Naive B cell (primary cell): Measurements from ENCODE around the gene MOBP. TPM values are rescaled to one million over a fixed set of nuclear protein-coding genes. Genes with fewer than 3 reads are reported as not detected.
"Not testable (repeated sequence)": the region's sequence is repeated elsewhere in the genome, so short reads cannot be mapped to it uniquely, and the experiment has no call there.

Experiments used
- ATAC-seq, 2 donors: fragments of 150-1000 bp; cut with Tn5 transposase; 2 replicates each; pipeline ENCODE4 v1.10.0; 2021; ENCODE audit warnings: low read depth in 2 of 2, mild to moderate bottlenecking in 2 of 2, moderate library complexity in 2 of 2
- DNase-seq: peaks from one replicate; pipeline ENCODE4 v3.0.0; 2022
- H3K27ac Mint-ChIP-seq, 6 donors: one replicate each; pipeline ENCODE4 v1.8.0; 2020 to 2022; ENCODE audit warnings: mild to moderate bottlenecking in 6 of 6, mixed read lengths in 6 of 6, moderate library complexity in 5 of 6, inconsistent platforms in 2 of 6
- H3K27me3 Mint-ChIP-seq, 3 donors: one replicate each; pipeline ENCODE4 v1.8.0; 2021 to 2022; ENCODE audit warnings: mixed read lengths in 3 of 3, mild to moderate bottlenecking in 1 of 3
- H3K36me3 Mint-ChIP-seq, 2 donors: one replicate each; pipeline ENCODE4 v1.8.0; 2020 to 2022; ENCODE audit warnings: mixed read lengths in 2 of 2, inconsistent platforms in 1 of 2, mild to moderate bottlenecking in 1 of 2
- H3K4me1 Mint-ChIP-seq, 3 donors: one replicate each; pipeline ENCODE4 v1.8.0; 2020 to 2022; ENCODE audit warnings: mixed read lengths in 3 of 3, inconsistent platforms in 1 of 3, mild to moderate bottlenecking in 1 of 3, moderate library complexity in 1 of 3
- H3K4me3 Mint-ChIP-seq, 8 donors: one replicate each; pipeline ENCODE4 v1.8.0; 2020 to 2022; ENCODE audit warnings: mild to moderate bottlenecking in 8 of 8, mixed read lengths in 8 of 8, moderate library complexity in 8 of 8, inconsistent platforms in 2 of 8
- H3K9me3 Mint-ChIP-seq, 7 donors: one replicate each; pipeline ENCODE4 v1.8.0; 2020 to 2022; ENCODE audit warnings: mixed read lengths in 7 of 7, mild to moderate bottlenecking in 5 of 7, inconsistent platforms in 2 of 7, moderate library complexity in 1 of 7
- polyA plus RNA-seq, 6 donors: library from polyadenylated mRNA; unstranded; fragments of 300-500 nt; fragmentation: Illumina TruSeq; gene quantifications; one replicate each; pipeline ENCODE4 v1.2.3, GENCODE V29; 2021; ENCODE audit warnings: low read depth in 6 of 6

MOBP gene
- polyA plus RNA-seq, 6 donors from 2014 or later: not detected

DNA sequence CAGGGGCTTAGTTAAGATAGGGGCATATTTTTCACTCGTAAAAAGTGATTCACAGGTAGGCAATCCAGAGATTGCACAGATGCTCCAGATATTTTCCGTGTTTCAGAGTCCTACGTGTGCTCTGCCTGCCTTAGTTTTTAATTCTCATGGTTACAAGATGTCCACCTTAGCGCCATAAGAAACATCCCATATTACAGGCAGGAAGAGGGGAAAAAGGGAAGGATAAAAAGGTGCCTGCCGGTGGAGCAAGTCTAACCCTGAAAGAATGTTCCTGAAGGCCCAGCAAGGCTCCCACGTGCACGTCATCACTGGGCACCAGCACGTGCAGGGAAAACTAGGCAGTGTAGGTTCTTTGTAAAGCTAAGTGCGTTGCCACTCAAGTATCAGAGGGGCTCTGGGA is 10.1 kb upstream of the MOBP start:
- no peak overlapping the region for H3K4me3 Mint-ChIP-seq
- no peaks in the 10 kb centered on the region for H3K36me3 Mint-ChIP-seq
- peaks cover 21 to 45% (median 41%) of the 10 kb centered on the region in 3 donors for H3K27me3 Mint-ChIP-seq
- ATAC-seq: no peak
- no peak for DNase-seq
- H3K4me1 Mint-ChIP-seq: no peaks in the 10 kb centered on the region
- no peak overlapping the region for H3K27ac Mint-ChIP-seq
- peaks cover 0 to 7% (median 0%) of the 10 kb centered on the region in 7 donors for H3K9me3 Mint-ChIP-seq

- H3K4me1 Mint-ChIP-seq, H3K36me3 Mint-ChIP-seq, H3K27ac Mint-ChIP-seq, ATAC-seq, H3K9me3 Mint-ChIP-seq, H3K4me3 Mint-ChIP-seq, DNase-seq: not testable (repeated sequence)
- H3K27me3 Mint-ChIP-seq: peaks cover 19 to 41% (median 30%) of the 10 kb centered on the region in 3 donors
Measured at GRCh38 chr3:39458579-39458978, 8.9 kb upstream of the MOBP start.

DNA sequence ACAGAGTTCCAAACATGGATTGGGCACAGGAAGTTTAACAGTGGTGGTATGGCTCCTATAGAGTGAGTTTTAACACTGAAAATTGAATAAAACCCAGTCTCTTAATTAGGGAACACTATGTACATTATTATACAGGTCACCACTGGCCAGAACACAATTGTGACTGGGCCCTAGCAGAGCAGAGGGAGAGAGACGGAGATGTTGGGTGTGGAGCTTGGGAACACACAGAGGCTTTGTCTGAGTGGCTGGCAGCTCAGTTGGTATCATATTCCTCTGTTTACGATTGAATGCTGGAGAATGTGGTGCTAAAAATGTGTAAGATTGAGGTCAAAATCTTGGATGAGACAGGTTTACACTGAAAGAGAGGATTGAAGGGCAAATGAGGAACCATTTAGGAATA is 6.8 kb upstream of the MOBP start:
- Mint-ChIP-seq H3K27me3 (peaks cover 14 to 29% (median 19%) of the 10 kb centered on the region in 3 donors), H3K4me3 (no peak overlapping the region), H3K36me3 (no peaks in the 10 kb centered on the region), H3K27ac (peak overlapping the region in 1 of 6 donors; percentile 13), H3K4me1 (no peaks in the 10 kb centered on the region), H3K9me3 (peaks cover 0 to 7% (median 0%) of the 10 kb centered on the region in 7 donors)
- DNase-seq (no peak), ATAC-seq (no peak)

- peaks cover 0 to 6% (median 0%) of the 10 kb centered on the region in 7 donors for H3K9me3 Mint-ChIP-seq
- no peaks in the 10 kb centered on the region for H3K4me1 Mint-ChIP-seq
- H3K27me3 Mint-ChIP-seq: peaks cover 18 to 33% (median 18%) of the 10 kb centered on the region in 3 donors
- no peaks in the 10 kb centered on the region for H3K36me3 Mint-ChIP-seq
- no peak for ATAC-seq
- no peak for DNase-seq
- no peak overlapping the region for H3K4me3 Mint-ChIP-seq
- no peak overlapping the region for H3K27ac Mint-ChIP-seq
Measured at GRCh38 chr3:39463269-39463668, 4.2 kb upstream of the MOBP start.

- H3K27ac Mint-ChIP-seq: peak overlapping the region in 1 of 6 donors; percentile 0
- peaks cover 18 to 36% (median 21%) of the 10 kb centered on the region in 3 donors for H3K27me3 Mint-ChIP-seq
- H3K9me3 Mint-ChIP-seq: no peaks in the 10 kb centered on the region
- no peaks in the 10 kb centered on the region for H3K36me3 Mint-ChIP-seq
- DNase-seq: no peak
- H3K4me3 Mint-ChIP-seq: no peak overlapping the region
- no peak for ATAC-seq
- no peaks in the 10 kb centered on the region for H3K4me1 Mint-ChIP-seq
Measured at GRCh38 chr3:39466988-39467387, 492 bp upstream of the MOBP start.

GRCh38 chr3:39468108-39468436 is 592 bp downstream of the MOBP start:
- Mint-ChIP-seq H3K4me1 (no peaks in the 10 kb centered on the region), H3K9me3 (no peaks in the 10 kb centered on the region), H3K27ac (peak overlapping the region in 1 of 6 donors; percentile 1)

GRCh38 chr3:39469258-39469657 is 1.8 kb downstream of the MOBP start:
- no peak for DNase-seq
- Mint-ChIP-seq H3K27ac (no peak overlapping the region), H3K9me3 (peaks cover 0 to 3% (median 0%) of the 10 kb centered on the region in 7 donors), H3K36me3 (no peaks in the 10 kb centered on the region), H3K4me1 (no peaks in the 10 kb centered on the region), H3K4me3 (no peak overlapping the region), H3K27me3 (peaks cover 16 to 44% (median 33%) of the 10 kb centered on the region in 3 donors)
- ATAC-seq: no peak

More at GRCh38 chr3:39468108-39468436, 592 bp downstream of the MOBP start:
- Mint-ChIP-seq H3K4me3 (no peak overlapping the region), H3K36me3 (no peaks in the 10 kb centered on the region), H3K27me3 (peaks cover 20 to 44% (median 24%) of the 10 kb centered on the region in 3 donors)
- ATAC-seq (no peak), DNase-seq (no peak)

GRCh38 chr3:39469945-39470344 is 2.5 kb downstream of the MOBP start:
- no peaks in the 10 kb centered on the region for H3K4me1 Mint-ChIP-seq
- H3K9me3 Mint-ChIP-seq: peaks cover 0 to 3% (median 0%) of the 10 kb centered on the region in 7 donors
- no peak for ATAC-seq
- H3K27ac Mint-ChIP-seq: no peak overlapping the region
- no peak overlapping the region for H3K4me3 Mint-ChIP-seq
- no peaks in the 10 kb centered on the region for H3K36me3 Mint-ChIP-seq
- no peak for DNase-seq
- H3K27me3 Mint-ChIP-seq: peaks cover 16 to 44% (median 33%) of the 10 kb centered on the region in 3 donors

DNA sequence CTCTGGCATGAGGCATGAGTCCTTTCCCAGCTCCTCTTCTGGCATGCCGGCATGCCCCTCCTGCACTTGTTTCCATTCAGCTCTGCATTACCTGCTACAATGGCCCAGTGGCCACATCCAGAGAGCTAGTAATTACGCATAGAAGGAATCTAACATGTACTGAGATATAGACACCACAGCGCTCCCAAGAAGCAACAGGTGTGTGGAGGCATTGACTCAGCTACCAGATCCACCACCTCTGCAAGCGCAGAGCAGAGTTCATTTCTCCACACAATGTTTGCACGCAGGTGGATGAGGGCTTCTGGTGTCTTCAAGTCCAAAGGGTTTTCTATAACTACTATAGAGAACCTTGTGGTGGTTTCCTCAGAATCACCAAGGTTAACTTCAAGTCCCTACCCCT is 4.2 kb downstream of the MOBP start:
- Mint-ChIP-seq H3K9me3 (peaks cover 0 to 13% (median 7%) of the 10 kb centered on the region in 7 donors), H3K4me3 (peak overlapping the region in 1 of 8 donors; percentile 22), H3K27me3 (peaks cover 16 to 36% (median 31%) of the 10 kb centered on the region in 3 donors), H3K4me1 (no peaks in the 10 kb centered on the region), H3K36me3 (no peaks in the 10 kb centered on the region), H3K27ac (no peak overlapping the region)
- no peak for DNase-seq
- no peak for ATAC-seq

- Mint-ChIP-seq H3K36me3 (no peaks in the 10 kb centered on the region), H3K4me1 (no peaks in the 10 kb centered on the region), H3K27ac (no peak overlapping the region), H3K4me3 (no peak overlapping the region), H3K27me3 (peaks cover 13 to 27% (median 23%) of the 10 kb centered on the region in 3 donors), H3K9me3 (peaks cover 0 to 18% (median 7%) of the 10 kb centered on the region in 7 donors)
- ATAC-seq (no peak), DNase-seq (no peak)
Measured at GRCh38 chr3:39473452-39474125, 6.1 kb downstream of the MOBP start.

DNA sequence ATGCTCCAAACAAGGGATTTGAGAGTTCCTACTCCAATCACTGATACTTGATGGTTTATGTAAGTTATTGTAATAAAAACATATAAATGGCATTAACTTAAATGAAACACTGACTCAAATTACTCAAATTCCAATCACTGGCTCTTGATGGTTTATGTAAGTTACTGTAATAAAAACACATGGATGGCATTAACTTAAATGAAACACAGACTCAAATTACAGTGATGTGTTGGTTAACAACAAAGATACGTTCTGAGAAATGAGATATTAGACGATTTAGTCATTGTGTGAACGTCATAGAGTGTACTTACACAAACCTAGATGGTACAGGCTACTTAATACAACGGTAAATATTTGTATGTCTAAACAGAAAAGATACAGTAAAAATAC is 6.6 kb downstream of the MOBP start:
- H3K4me3 Mint-ChIP-seq: no peak overlapping the region

GRCh38 chr3:39476783-39477182 is 9.3 kb downstream of the MOBP start:
- Mint-ChIP-seq H3K9me3 (peaks cover 0 to 18% (median 7%) of the 10 kb centered on the region in 7 donors), H3K27me3 (peaks cover 3 to 21% (median 17%) of the 10 kb centered on the region in 3 donors), H3K4me1 (no peaks in the 10 kb centered on the region), H3K27ac (no peak overlapping the region), H3K36me3 (no peaks in the 10 kb centered on the region), H3K4me3 (no peak overlapping the region)
- ATAC-seq (no peak), DNase-seq (no peak)

More for the DNA sequence above, 6.6 kb downstream of the MOBP start:
- peaks cover 0 to 18% (median 7%) of the 10 kb centered on the region in 7 donors for H3K9me3 Mint-ChIP-seq
- ATAC-seq (no peak), DNase-seq (no peak)
- no peak overlapping the region for H3K27ac Mint-ChIP-seq
- H3K4me1 Mint-ChIP-seq: no peaks in the 10 kb centered on the region
- no peaks in the 10 kb centered on the region for H3K36me3 Mint-ChIP-seq
- H3K27me3 Mint-ChIP-seq: peaks cover 13 to 27% (median 23%) of the 10 kb centered on the region in 3 donors

DNA sequence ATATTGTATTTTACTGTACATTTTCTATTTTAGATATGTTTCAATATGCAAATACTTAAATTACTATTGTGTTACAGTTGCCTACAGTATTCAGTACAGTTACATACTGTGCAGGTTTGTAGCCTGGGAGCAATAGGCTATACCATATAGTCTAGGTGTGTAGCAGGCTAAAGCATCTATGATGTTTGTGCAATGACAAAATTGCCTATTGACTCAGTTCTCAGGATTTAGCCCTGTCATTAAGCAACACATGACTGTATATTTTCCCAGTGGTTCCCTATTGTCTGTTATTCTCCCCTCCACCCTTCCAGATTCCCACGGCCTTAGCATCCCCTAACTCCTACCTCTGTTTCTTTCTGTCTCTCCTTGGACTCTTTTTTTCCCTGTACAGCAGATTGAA is 10.7 kb downstream of the MOBP start:
- H3K4me1 Mint-ChIP-seq: no peaks in the 10 kb centered on the region
- H3K27ac Mint-ChIP-seq: no peak overlapping the region
- H3K36me3 Mint-ChIP-seq: no peaks in the 10 kb centered on the region
- H3K4me3 Mint-ChIP-seq: no peak overlapping the region
- H3K9me3 Mint-ChIP-seq: peaks cover 0 to 18% (median 7%) of the 10 kb centered on the region in 7 donors
- peaks cover 0 to 7% (median 6%) of the 10 kb centered on the region in 3 donors for H3K27me3 Mint-ChIP-seq
- ATAC-seq (no peak), DNase-seq (no peak)

DNA sequence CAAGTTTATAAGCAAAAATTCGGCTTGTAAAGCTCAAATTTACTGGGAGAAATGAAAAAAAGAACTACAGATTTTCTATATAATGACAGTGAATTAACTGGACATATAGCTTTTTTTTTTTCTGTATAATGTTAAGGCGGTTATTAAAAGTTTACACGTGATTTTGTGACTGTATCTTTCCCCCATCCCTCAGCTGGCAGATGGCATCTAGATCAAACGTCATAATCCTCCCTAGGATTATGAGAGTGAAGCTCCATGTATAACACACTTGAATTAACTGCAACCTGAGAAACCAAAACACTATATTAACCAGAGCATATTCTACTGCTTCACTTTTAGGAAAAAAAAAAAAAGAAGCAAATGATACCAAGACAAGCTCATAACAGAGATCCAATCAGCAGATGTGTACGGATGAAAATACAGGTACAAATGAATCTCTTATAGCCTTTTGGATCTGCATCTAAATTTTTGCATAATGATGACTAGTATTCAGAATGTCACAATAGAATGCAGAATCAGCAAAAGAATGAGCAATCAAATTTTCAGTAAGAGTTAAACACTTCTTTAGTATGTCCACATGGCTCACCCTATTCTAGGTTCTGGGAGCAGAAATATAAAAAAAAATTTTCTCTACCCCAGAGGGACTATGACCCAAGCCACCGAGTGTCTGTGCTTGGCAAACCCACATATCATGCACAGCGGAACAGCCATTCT is 12.4 kb downstream of the MOBP start:
- Mint-ChIP-seq H3K4me1 (no peaks in the 10 kb centered on the region), H3K36me3 (no peaks in the 10 kb centered on the region), H3K9me3 (peaks cover 0 to 18% (median 6%) of the 10 kb centered on the region in 7 donors), H3K27ac (no peak overlapping the region), H3K27me3 (no peaks in the 10 kb centered on the region), H3K4me3 (no peak overlapping the region)
- ATAC-seq (no peak), DNase-seq (no peak)
